HG03354 (cell line): ENCODE results near the gene GUCD1.
"Not testable (repeated sequence)": the region's sequence is repeated elsewhere in the genome, so short reads cannot be mapped to it uniquely, and the experiment has no call there.

ENCODE experiments used
- ATAC-seq: cut with Tn5 transposase; IDR thresholded peaks from one replicate; pipeline ENCODE4 v1.9.1; 2021; ENCODE audit warnings: mild to moderate bottlenecking; ENCODE audit not compliant: unreplicated experiment, poor library complexity, severe bottlenecking

GUCD1 gene

DNA sequence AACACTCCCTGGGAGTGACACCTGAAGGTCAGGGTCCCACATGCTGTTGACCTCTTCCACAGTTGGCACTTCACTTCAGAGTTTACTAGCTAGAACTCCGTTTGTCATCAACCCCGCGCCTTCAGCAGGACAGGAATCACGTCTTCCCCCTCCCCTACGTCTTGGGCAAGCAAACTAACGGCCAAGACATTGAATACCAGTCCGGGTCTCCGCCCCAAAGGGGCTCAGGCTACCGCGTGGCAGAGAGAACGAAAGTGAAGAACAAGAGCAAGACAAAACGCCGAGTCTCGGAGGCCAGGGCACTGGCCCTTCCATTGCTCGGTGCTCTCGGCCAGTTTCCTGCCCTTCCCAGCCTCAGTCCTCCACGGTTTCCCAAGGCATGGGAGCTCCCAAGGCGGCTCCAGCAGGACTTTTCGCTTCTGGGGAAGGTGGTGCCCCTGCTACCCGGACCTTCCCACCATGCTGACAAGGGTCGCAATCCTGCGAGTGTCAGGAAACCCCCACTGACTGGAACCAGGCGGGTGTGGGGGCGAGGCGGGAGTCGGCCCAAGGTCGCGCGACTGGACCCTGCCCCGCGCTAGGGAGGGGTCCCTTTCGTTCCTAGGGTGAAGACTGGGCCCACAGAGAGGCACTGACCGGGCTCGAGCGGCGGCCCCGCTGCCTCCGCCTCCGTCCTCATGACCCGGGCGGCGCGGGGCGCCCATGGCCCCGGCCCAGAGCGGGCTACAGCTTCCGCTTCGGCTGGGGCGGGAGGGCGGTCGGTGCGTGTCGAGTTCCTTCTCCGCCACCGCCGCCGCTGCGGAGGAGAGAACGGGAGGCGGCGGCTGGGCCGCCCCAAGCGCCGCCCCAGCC lies at the start of gene GUCD1:
Gene GUCD1, minus strand, starts transcription at position 826 of the 852 bp plus-strand sequence. Its CDS starts 147 bp downstream, at position 679.
- peak; percentile 7 for ATAC-seq

DNA sequence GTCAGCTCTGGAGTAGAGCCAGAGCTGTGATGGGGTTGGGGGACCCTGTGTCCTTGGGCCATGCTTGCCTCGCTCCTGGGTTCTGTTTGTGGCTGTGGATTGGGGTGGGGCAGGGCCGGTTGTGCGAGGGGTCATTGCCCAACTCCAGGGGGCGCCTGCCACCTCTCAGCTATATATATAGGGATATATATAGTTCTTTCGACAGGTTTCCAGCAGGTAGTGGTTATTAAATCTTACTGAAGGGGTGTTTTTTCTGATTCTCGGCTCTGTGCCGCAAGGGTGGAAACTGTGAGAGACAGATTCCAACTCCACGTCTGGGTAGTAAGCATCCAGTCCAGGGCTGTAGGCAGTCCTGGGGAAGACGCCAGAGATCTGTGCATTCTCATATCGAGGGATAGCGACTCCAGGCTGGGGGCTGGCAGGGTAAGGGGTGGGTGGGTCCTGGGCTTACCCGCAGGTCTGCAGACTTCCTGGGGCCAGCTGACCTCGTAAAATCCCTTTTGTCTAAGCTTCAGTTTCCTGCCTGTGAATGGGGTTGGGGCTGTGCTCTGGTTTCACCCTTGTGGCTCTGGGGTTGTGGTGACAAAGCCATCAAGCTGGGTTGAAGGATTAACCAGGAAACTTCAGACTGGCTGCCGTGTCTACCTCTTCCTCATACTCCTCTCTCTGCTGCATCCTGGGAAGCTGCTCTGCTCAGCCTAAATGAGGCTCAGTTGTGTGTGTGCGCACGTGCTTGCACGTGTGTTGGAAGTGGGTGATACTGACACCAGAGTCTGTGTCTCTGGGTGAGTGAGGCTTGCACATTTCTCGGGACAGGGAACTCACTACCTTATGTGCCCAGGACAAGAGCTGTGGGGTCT lies 49.1 kb upstream of the GUCD1 start:
- ATAC-seq: not testable (repeated sequence)

DNA sequence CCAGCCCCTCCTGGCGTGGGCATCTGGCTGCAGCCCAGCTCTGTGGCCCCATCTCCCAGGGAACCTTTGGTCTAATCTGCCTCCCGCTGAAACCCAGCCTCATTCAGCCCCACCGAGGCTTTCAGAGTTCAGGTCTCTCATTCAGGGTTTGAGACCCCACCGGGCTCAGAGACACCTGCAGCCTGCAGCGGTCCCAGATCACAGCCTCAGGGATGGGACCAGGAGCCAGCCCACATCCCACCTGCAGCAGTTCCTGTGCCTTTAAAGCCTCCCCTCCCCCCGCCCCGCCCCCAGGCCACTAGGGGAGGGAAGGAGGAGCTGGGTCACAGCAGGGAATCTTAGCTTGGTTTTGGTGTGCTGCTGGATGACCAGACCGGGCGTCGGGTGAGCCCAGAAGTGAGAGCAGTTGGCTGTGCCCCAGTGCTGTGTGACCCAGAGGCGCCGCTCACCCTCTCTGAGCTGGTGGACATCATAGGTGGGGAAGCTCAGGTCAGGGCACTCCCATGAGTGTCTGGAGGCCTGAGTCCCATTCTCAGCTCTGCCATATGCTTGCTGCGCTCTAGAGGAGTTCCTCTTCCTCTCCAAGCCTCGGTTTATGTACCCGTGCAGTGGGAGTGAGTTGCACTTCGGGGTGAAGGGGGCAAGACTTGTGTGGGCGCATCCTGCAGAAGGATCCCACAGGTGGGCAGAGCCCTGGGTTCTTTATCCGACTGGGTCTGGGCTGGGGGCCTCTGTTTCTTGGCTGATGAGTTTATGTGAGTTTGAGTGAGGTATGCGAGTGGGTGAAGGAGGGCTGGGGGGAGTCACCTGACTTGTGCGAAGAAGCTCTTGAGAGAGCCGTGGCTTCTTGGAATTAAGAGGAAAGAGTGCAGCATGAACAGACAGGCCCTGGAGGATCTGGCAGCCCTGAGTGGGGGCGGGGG lies 48.2 kb upstream of the GUCD1 start, which contains the start of gene GGT1:
Gene GGT1, plus strand, starts transcription at position 347 of the 923 bp plus-strand sequence. CDS start 7,889 bp downstream, outside the sequence.
- ATAC-seq: not testable (repeated sequence)

DNA sequence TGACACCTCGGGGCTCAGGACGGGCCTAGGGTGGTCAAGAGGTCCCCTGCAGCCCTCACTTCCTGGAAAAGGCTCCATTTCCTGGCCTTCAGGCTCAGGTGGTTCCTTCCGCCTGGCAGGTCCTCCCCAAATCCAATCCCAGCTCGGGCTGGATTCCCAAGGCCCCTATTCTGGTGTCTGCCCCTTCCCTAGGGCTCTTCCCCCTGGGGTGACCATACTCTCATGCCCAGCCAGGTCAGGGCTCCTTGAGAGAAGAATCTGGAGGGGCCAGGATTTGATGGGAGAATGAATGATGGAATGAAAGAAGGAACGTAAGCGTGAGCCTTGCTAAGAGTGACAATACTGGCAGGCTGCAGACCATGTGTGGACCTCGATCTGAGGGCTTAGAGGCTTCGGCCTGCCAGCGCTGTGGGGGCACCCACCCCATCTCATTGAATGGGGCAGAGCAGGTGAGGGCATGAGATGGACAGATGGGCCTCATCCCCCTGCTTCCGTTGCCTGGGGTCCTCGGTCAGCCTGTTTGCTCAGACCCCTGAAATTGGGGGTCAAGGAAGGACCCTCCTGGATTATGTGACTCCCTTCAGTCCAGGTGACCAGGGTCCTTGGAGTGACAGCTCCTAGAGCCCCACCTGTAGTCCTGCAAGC lies 47.3 kb upstream of the GUCD1 start:
- ATAC-seq: not testable (repeated sequence)

DNA sequence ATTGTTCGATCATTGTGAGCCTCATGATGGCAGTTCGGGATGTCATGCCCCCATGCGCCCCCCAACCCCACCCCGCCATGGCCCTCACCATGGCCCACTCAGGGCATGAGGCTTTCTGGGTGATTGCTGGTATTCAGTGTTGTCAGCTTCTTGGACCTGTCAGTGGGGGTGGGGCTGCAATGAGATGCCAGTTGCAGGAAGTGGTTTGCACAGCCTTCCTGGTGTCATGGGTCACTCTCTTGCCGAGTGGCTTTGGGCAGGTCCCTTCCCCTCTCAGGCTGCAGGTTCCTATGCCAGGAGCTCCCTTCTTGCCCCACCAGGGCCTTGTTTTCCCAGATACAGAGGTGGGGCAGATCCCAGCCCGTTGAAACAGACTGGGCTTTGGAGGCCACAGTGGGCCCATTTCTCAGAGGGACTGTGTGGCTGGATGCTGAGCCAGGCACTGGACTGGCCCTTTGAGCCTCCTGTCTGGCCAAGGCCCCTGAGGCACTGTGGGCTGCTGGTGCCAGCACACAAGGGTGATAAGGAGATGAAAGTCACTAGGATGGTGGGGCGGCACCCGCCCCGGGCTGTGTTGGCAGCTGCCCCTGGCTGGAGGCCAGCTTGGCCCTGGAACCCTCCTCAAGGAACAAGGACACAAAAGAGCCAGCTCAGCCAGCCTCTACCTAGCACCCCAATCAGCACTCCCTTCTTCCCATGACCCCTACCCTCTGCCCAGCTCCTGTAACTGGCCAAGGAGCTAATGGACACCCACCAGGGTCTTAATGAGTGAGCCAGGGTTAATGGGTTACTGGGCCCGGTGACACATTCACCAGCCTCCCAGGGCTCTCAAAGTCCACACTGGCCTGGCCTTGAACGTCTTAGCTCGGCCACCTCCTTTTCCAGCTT lies 46.5 kb upstream of the GUCD1 start:
- no peak for ATAC-seq

DNA sequence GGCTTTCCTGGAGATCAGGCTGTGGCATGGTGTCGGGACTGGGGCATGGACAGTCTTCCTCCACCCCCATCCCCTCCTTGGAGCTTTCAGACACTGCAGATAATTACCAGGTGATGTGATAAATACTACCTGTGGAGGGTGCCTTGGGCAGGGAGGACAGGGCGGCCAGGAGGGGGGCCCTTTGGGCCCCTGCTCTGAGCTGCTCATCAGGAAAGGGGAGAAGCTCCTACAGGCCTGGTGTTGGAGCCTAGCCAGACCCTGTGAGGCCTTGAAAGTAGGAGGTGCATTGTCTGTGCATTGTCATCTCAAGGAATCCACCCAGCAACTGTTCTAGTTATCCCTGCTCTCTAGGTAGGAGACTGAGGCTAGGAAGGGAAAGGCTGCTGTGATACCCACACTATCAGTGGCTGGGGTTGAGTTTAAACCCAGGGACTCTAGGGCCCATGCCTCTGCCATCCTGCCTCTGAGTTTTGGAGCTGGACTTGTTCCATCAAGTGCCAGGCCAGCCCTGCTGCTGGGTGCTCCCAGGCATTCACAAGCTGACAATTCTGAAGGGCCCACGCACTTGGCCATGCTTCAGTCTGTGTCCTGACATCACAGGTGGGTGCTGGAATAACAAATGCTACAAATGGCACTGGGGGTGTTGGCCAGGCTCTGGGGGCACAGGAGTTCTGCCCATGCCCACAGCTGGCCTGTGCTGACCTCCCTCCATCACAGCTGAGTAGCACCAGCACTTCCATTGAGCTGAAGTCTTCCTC lies 45.2 kb upstream of the GUCD1 start:
- ATAC-seq: not testable (repeated sequence)

DNA sequence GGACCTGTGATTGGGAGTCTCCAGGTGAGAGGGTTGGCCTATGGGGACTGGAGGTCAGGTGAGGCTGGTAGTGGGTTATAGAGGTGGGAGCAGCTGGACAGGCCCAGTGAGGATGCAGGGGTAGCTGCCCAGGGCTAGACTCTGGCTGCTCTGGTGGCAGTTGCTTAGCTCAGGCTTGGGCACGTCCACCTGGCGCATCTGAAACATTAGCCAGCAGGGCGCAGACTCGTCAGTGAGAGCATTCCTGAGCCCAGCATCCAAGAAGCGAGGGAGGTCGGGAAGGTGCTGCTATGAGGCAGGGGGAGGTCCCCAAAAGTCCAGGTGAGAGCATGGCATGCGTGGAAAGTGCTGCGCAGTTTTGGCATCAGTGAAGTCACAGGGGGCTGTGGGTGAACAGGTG lies 44.6 kb upstream of the GUCD1 start:
- ATAC-seq: no peak

DNA sequence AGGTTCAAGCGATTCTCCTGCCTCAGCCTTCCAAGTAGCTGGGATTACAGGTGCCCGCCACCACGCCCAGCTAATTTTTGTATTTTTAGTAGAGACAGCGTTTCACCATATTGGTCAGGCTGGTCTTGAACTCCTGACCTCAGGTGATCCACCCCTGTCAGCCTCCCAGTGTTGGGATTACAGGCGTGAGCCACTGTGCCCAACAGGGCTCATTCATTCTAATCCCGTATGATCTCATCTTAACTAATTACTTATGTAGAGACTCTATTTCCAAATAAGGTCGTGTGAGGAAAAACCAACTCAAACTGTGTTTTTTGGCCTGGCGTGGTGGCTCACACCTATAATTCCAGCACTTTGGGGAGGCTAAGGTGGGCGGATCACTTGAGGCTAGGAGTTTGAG lies 42.1 kb upstream of the GUCD1 start:
- not testable (repeated sequence) for ATAC-seq

DNA sequence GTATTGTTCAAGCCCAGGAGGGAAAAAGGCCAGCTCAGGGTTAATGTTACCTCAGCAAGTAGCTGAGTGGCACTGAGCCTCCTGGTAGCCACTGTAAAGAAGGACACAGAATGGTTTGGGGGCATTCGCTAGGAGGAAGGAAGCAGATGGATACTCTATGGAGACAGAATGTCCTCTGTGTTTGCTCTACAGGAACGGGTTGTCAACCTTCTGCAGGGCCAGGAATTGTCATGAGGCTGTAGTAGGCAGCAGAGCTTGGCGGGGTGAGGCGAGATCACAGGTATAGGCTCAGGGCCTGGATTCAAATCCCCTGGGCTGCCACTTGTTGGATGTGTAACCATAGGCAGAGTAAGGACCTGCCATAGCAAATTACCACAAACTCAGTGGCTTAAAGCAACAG lies 40.9 kb upstream of the GUCD1 start:
- ATAC-seq: no peak

DNA sequence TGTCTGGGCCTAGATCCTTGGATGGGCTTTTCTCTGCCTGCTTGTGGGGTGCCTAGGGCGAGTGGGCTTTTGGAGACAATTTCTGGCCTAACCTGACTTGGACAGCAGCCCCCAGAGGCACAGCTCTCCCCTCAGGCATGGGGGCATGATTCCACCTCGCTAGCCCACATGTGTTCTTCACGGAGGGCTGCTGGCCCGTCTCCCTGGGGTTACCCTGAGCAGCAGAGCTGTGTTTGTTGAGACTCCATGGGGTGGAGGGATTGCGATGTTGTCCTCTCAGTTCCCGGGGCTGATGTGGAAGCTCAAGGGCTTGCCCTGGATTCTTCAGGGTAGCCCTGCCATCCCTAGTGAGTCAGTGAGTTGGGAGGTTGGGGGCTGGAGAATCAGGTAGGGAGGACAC lies 40.3 kb upstream of the GUCD1 start:
- ATAC-seq: no peak

DNA sequence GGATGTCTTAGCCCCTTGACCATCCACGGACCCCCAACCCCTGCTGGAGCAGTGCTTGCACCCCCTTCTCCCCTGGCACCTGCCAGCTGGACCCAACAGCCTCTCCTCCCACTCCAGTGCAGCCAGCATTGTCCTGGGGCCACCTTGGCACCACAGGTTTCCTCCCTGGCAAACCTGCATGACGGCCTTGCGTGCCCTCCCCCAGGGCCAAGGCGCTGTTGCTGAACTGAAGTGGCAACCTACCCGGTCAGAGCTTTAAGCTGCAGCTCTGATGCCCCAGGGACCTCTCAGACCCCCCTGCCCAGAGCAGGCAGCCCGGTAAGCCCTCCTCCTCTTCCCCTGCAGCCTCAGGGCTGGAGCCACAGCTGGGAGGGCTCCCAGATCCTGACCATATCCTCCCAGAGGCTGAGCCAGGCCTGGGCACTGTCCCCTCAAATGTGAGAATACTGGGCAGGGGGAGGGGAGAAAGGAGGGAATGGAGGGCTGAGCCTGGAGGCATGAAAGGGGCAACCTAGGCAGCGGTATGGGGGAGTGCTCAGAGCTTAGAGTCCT lies 39.7 kb upstream of the GUCD1 start:
- ATAC-seq: no peak

DNA sequence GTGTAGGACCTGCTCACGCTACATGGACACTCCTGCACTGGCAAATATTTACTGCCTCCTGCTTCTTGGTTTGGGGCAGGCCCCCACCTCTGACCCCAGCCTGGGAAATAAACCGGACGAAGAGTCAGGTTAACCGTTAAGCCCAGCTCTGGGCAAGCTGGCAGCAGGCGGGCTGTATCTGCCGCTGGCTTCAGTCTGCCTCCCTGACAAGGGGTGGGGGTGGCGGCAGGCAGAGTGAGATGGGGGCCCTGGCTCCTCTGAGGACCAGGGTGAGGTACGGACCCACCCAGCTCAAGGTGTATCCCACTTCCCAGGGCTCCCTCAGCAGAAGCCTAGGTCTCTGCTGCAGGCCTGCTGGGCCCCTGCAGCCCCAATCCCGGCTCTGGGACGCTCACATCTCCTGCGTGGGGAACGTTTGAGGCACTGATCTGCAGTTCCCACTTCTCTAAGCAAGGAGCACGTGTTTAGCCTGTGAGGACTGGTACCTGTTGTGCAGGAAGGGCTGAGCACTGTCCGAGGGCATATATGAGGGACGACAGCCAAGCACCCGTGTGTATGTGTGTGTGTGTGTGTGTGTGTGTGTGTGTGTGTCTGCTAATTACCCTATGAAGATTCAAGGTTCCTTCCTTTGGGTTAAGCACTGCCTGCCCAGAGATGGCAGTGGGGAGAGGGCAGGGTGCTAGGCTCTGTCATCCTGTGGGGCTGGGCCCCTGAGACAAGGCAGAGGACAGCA lies 39.1 kb upstream of the GUCD1 start:
- no peak for ATAC-seq

DNA sequence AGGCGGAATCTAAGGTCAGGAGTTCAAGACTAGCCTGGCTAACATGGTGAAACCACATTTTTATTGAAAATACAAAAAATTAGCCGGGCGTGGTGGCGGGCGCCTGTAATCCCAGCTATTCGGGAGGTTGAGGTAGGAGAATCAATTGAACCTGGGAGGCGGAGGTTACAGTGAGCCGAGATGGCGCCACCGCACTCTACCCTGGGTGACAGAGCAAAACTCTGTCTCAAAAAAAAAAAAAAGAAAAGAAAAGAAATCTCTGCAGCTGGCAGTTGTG lies 38.6 kb upstream of the GUCD1 start:
- not testable (repeated sequence) for ATAC-seq

DNA sequence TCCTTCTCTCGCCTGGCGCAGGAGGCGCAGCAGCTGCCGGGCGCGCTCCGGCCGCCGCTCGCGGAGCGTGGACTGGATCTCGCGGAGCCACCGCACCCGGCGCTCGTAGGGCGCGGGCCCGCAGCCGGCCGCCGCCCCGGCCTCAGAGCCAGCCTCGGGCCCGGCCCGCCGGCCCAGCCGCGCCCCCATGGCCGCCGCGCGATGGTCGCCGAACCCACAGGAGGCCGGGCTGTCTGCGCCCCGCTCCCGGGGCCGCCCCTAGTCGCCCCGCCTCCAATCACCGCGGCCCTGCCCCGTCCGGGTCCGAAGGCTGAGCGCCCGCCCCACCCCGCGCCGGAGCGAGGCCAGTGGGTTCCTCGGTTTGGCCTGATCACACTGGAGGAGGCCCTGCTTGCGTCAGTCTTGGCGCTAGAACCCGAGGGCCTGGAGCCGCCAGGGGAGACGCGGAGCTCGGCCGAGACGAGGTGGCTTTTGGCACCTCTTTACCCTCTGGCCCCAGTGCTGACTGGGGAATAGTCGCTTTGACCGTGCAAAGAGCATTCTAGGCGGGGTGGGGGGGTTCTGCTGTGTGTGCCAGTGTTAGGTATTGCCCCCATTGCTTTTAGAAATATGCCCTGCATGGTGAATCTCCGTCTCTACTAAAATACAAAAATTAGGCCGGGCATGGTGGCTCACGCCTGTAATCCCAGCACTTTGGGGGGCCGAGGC lies 38.1 kb upstream of the GUCD1 start, which contains the start of gene LRRC75B:
Gene LRRC75B, minus strand, starts transcription at position 223 of the 708 bp plus-strand sequence. Its CDS starts 34 bp downstream, at position 189.
- peak; percentile 83 for ATAC-seq

DNA sequence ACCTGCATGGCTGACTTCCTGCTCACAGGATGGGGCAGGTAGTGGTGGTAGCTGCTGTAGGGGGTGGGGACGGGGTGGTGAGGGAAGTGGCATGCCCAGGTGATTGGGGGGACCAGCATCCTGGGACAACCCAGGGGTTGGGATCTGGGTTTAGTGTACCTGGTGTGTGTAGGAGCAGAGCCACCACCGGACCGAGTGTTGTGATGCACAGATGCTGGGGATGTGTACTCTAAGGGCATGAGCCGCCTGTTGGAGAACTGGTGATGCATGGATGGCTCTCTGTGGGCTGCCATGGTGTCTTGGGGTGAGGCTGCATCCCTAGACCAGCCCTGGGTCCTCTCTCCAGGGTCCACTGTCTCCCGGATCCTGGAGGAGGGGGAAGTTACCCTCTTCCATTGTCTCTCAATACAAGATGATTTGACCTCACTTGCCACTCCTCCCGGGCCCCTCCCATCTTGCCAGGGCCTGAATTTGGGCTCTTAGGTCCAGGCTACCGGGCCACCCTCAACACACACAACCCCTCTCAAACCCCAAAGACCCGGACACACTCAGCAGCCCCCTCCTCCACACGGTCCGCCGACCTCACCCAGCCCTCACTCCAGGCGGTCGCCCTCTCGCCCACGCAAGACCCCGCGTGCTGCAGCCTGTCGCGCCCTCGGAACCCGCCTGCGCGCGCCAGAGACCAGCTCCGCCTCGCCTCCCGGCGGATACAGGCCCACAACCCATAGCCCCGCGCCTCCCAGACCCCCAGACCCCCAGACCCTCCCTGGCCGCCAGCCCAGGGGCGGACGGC lies 37.3 kb upstream of the GUCD1 start:
- ATAC-seq: no peak
